Measurements from ENCODE around the gene SDCBP2.

- TF ChIP-seq ATF3 (IDR thresholded peaks at IDR 0.05; ENCODE audit: borderline replicate concordance, extremely low read depth, low read depth, low read length) = no peak
- TF ChIP-seq EGR1 (IDR thresholded peaks at IDR 0.05; ENCODE audit: borderline replicate concordance in 1 of 2, low read depth in 2 of 2, low read length in 2 of 2) = no peak
- TF ChIP-seq CHD2 (IDR thresholded peaks at IDR 0.05; ENCODE audit: borderline replicate concordance, low read depth, low read length) = no peak
- TF ChIP-seq SIX5 (IDR thresholded peaks at IDR 0.05; ENCODE audit: low read depth, low read length, severe bottlenecking) = no peak
Measured at GRCh38 chr20:1371830-1372539, 43.0 kb upstream of the SDCBP2 start.

Data from GM12878 (cell line).